ENCODE results near the gene SH2D3C. TPM values are rescaled to one million over a fixed set of nuclear protein-coding genes. Genes with fewer than 3 reads are reported as not detected.
A peak's percentile ranks its signal among the peaks of the same experiment; 100 is the strongest.

The SH2D3C gene
- total RNA-seq, 4 donors from 2014 or later: 6.1 to 12.1 (median 8.5) TPM

DNA sequence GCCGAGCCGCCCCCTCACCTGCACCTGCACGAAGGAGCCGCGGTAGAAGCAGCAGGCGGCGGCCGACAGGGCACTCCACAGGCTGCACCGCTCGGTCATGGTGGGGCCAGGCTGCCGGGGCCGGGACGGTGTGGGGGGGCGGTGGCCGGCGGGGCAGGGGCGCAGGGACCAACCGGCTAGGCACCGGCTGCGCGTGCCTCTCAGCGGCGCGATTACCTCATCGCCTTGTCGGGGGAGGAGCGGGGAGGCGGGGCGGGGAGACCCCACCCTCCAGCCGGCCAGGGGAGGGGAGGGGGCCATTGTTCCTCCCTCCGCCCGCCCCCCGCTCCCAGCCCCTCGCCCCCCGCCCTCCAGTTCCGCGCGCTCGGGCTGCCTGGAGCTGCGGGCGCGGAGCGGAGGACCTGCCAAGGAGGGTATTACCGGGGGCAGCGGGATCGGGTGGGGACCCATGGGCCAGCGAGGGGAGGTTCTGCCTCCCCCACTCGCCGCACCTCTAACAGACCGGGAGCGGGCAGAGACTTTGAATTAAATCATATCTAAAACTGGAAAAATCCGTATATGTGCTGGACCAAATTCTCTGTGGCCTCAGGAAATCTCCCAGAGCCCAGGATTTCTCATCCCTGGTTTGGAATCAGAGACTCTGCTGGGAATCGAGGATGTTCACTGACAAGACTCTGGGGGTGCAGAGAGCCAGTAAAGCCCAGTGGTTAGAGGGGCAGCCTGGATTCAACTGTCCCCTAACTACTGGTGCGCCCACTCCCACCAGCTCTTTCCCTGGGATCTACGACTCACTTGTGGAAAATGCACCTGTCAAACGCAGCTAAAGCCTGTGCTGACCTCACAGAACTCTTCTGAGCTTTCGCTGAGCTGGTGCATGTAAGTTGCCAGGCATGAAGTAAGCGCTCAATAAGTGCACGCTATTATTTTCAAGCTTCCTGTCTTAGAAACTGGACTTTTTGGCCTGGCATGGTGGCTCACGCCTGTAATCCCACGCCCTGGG, 23.1 kb downstream of the SH2D3C start:
- H3K4me1 ChIP-seq: peaks cover 0 to 22% (median 12%) of the 10 kb centered on the region in 3 donors
- no peaks in the 10 kb centered on the region for H3K9me3 ChIP-seq
- H3K36me3 ChIP-seq: peaks cover 0 to 12% of the 10 kb centered on the region in 2 donors
- peak overlapping the region in 1 of 2 donors; percentile 24 for H3K4me3 ChIP-seq
- WGBS, 2 donors (ENCODE audit: low coverage in 1 of 2): 7% methylated on average over 3 of the region's 61 CpGs; no CpG with 5 or more reads in 1 of the 2 donors
- peak; percentile 14 for ATAC-seq
- H3K27ac ChIP-seq: peak overlapping the region in 2 of 4 donors; percentile 35 to 47
- TF ChIP-seq POLR2AphosphoS5 (IDR thresholded peaks at IDR 0.05) (no peak), EP300 (IDR thresholded peaks at IDR 0.05) (no peak), CTCF (IDR thresholded peaks at IDR 0.05) (no peak), POLR2A (IDR thresholded peaks at IDR 0.05) (no peak)
- peaks cover 77% of the 10 kb centered on the region for H3K27me3 ChIP-seq

GRCh38 chr9:127754099-127755060, 24.1 kb downstream of the SH2D3C start:
- no peaks in the 10 kb centered on the region for H3K9me3 ChIP-seq
- 40% methylated on average over 5 of the region's 86 CpGs; no CpG with 5 or more reads in 1 of the 2 donors for WGBS, 2 donors (ENCODE audit: low coverage in 1 of 2)
- TF ChIP-seq POLR2A (IDR thresholded peaks at IDR 0.05): no peak
- H3K36me3 ChIP-seq: peaks cover 0 to 21% of the 10 kb centered on the region in 2 donors
- H3K4me3 ChIP-seq: peak overlapping the region in 1 of 2 donors; percentile 24
- H3K4me1 ChIP-seq: peaks cover 0 to 22% (median 12%) of the 10 kb centered on the region in 3 donors
- no peak for ATAC-seq
- peaks cover 78% of the 10 kb centered on the region for H3K27me3 ChIP-seq
- peak overlapping the region in 2 of 4 donors; percentile 35 to 47 for H3K27ac ChIP-seq

- Histone ChIP-seq H3K36me3 (peaks cover 0 to 29% of the 10 kb centered on the region in 2 donors), H3K27ac (no peak overlapping the region), H3K4me1 (peaks cover 0 to 22% (median 12%) of the 10 kb centered on the region in 3 donors), H3K9me3 (no peaks in the 10 kb centered on the region), H3K4me3 (no peak overlapping the region), H3K27me3 (peaks cover 85% of the 10 kb centered on the region)
- WGBS, 2 donors (ENCODE audit: low coverage in 1 of 2): 61 to 67% methylated on average over 3 to 4 of the region's 8 CpGs
- no peak for ATAC-seq
- TF ChIP-seq CTCF (IDR thresholded peaks at IDR 0.05) (no peak), POLR2A (IDR thresholded peaks at IDR 0.05) (no peak), EP300 (IDR thresholded peaks at IDR 0.05) (no peak), POLR2AphosphoS5 (IDR thresholded peaks at IDR 0.05) (no peak)
Observed at GRCh38 chr9:127753622-127754021, 24.8 kb downstream of the SH2D3C start.

DNA sequence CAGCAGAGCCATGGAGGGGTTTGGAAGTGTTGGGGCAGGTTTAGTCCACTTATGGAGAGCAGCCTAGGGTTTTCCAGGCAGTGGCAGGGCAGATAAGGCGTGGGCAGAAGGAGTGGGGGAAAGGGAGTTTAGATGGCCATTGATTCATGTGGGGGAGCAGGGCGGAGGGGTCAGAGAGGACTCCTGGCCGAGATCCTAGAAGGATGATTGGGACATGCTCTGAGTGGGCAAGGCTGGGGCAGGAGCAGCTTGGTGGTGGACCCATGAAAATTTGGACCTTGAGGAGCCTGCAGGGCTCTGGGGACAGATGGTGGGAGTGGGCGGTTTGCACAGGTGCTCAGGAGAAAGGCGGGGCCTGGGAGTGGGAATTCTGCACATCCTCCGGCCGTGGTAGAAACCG, 25.3 kb downstream of the SH2D3C start:
- H3K4me3 ChIP-seq: no peak overlapping the region
- H3K36me3 ChIP-seq: peaks cover 0 to 34% of the 10 kb centered on the region in 2 donors
- TF ChIP-seq CTCF (IDR thresholded peaks at IDR 0.05): no peak
- TF ChIP-seq POLR2A (IDR thresholded peaks at IDR 0.05): no peak
- no peak for TF ChIP-seq EP300 (IDR thresholded peaks at IDR 0.05)
- TF ChIP-seq POLR2AphosphoS5 (IDR thresholded peaks at IDR 0.05): no peak
- peaks cover 0 to 22% (median 12%) of the 10 kb centered on the region in 3 donors for H3K4me1 ChIP-seq
- no peak overlapping the region for H3K27ac ChIP-seq
- 66 to 70% methylated on average over 3 to 4 of the region's 8 CpGs for WGBS, 2 donors (ENCODE audit: low coverage in 1 of 2)
- H3K9me3 ChIP-seq: no peaks in the 10 kb centered on the region
- peaks cover 88% of the 10 kb centered on the region for H3K27me3 ChIP-seq
- ATAC-seq: no peak
